MCF 10A (cell line): ENCODE measurements around the gene CPNE7. TPM values are rescaled to one million over a fixed set of nuclear protein-coding genes. Genes with fewer than 3 reads are reported as not detected.

Experiments used
- BruUV-seq: library from RNA; stranded (reverse); fragments of 400-500 nt; replicated peaks from 2 replicates; lab custom pipeline; 2021; lab: Mats Ljungman, UMichigan
- CTCF ChIA-PET: fragments of 300-600 bp; sonication (Branson Sonifier 250); formaldehyde crosslinking; extraction: SDS; loops from one replicate; lab custom pipeline; 2021; ENCODE audit warnings: antibody characterized with exemption, inconsistent platforms; lab: Yijun Ruan, JAX
- POLR2A ChIA-PET: fragments of 300-600, 350-650 bp; sonication (Branson Sonifier 250); formaldehyde crosslinking; extraction: SDS; loops from one replicate; lab custom pipeline; 2020; ENCODE audit warnings: antibody characterized with exemption, inconsistent platforms; lab: Yijun Ruan, JAX
- DNase-seq: peaks from one replicate; pipeline ENCODE4 v3.0.0-alpha.2; 2018; ENCODE audit not compliant: unreplicated experiment
- H3K27ac Mint-ChIP-seq: one replicate; pipeline ENCODE4 v1.8.0; 2022; ENCODE audit warnings: mild to moderate bottlenecking, low read depth, mixed read lengths; ENCODE audit not compliant: unreplicated experiment
- H3K27me3 Mint-ChIP-seq: one replicate; pipeline ENCODE4 v1.8.0; 2022; ENCODE audit warnings: mixed read lengths; ENCODE audit not compliant: insufficient read depth, unreplicated experiment
- H3K36me3 Mint-ChIP-seq: one replicate; pipeline ENCODE4 v1.8.0; 2022; ENCODE audit warnings: mild to moderate bottlenecking, moderate library complexity, mixed read lengths; ENCODE audit not compliant: insufficient read depth, unreplicated experiment
- H3K4me1 Mint-ChIP-seq: one replicate; pipeline ENCODE4 v1.8.0; 2022; ENCODE audit warnings: mixed read lengths; ENCODE audit not compliant: insufficient read depth, unreplicated experiment
- H3K4me3 Mint-ChIP-seq: one replicate; pipeline ENCODE4 v1.8.0; 2022; ENCODE audit warnings: mild to moderate bottlenecking, moderate library complexity, mixed read lengths; ENCODE audit not compliant: unreplicated experiment
- H3K9me3 Mint-ChIP-seq: one replicate; pipeline ENCODE4 v1.8.0; 2022; ENCODE audit warnings: mixed read lengths; ENCODE audit not compliant: unreplicated experiment
- intact Hi-C: fragments of 100-400 bp; cut with micrococcal nuclease; formaldehyde crosslinking; loops from 2 replicates; pipeline ENCODE4 v1.14.1; 2022
- total RNA-seq: library from RNA; stranded (reverse); gene quantifications from 2 replicates; pipeline ENCODE4 v1.2.3, GENCODE V29; 2022
- TF ChIP-seq, protein P1 (sequence below): fragments of 200-600 bp; IDR thresholded peaks from one replicate; pipeline ENCODE4 v1.8.0; 2022; ENCODE audit warnings: antibody characterized with exemption, mild to moderate bottlenecking; ENCODE audit not compliant: unreplicated experiment

Gene CPNE7
- total RNA-seq, 1 experiment from 2014 or later, result 86.8 TPM

DNA sequence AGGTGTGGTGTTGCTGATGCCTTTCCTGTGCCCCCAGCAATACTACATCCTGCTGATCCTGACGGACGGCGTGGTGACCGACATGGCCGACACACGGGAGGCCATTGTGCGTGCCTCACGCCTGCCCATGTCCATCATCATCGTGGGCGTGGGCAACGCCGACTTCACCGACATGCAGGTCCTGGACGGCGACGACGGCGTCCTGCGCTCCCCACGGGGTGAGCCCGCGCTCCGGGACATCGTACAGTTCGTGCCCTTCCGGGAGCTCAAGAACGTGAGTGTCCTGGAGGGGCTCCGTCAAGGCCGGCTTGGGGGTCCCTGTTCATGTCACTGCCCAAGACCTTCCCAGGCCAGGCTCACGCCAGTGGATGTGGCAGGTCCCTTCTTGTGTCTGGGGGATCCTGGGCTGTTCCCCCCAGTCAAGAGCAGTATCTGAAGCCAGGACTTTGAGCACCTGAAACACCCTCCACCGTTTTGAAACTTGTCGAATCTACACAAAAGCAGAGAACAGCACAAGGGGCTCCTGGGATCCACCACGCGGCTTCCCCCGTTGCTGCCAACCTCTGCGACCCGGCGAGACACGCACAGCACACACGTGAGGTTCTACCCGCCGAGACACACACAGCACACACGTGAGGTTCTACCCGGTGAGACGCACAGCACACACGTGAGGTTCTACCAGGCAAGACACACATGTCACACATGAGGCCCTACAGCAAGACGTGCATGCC is 19.9 kb downstream of the CPNE7 start:
- Mint-ChIP-seq H3K4me3 (no peak overlapping the region), H3K27ac (no peak overlapping the region), H3K9me3 (no peaks in the 10 kb centered on the region), H3K4me1 (no peaks in the 10 kb centered on the region), H3K27me3 (no peaks in the 10 kb centered on the region), H3K36me3 (peaks cover 6% of the 10 kb centered on the region)
- ChIA-PET CTCF (no interaction called here), POLR2A (interaction anchor here (1.7 kb wide), 1 partner anchor 63 kb away, joined by 3 read pairs; no protein-coding TSS in a partner anchor)
- DNase-seq, result no peak
- intact Hi-C loops, result no loop called here
- TF ChIP-seq, protein P1, sequence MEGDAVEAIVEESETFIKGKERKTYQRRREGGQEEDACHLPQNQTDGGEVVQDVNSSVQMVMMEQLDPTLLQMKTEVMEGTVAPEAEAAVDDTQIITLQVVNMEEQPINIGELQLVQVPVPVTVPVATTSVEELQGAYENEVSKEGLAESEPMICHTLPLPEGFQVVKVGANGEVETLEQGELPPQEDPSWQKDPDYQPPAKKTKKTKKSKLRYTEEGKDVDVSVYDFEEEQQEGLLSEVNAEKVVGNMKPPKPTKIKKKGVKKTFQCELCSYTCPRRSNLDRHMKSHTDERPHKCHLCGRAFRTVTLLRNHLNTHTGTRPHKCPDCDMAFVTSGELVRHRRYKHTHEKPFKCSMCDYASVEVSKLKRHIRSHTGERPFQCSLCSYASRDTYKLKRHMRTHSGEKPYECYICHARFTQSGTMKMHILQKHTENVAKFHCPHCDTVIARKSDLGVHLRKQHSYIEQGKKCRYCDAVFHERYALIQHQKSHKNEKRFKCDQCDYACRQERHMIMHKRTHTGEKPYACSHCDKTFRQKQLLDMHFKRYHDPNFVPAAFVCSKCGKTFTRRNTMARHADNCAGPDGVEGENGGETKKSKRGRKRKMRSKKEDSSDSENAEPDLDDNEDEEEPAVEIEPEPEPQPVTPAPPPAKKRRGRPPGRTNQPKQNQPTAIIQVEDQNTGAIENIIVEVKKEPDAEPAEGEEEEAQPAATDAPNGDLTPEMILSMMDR, result no peak
- BruUV-seq, result no TSS peak

DNA sequence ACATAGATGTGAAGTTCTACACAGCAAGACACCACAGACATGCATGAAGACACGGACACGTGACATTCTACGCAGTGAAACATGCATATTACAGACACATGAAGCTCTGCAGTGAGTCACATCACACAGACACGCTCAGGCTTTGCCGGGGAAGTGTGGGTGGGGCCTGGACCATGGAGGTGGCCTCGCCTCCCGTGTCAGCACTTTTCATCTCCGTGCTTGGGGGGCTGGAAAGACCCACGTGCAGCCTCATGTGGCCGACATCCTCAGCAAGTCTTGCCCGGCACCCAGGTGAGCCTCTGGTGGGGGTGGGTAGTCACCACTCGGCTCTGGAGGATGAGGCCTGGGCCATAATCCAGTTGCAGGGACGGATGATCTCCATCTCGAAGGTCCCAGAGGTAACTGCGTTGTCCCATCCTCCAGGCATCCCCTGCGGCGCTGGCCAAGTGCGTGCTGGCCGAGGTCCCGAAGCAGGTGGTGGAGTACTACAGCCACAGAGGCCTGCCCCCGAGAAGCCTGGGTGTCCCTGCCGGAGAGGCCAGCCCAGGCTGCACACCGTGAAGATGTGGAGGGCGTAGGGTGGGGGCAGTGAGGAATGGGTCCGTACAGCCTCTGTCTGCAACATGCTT is 20.6 kb downstream of the CPNE7 start:
- no TSS peak for BruUV-seq
- TF ChIP-seq, protein P1, result no peak
- DNase-seq, result no peak
- CTCF ChIA-PET, result interaction anchor here (0.6 kb wide), 1 partner anchor 79 kb away, joined by 6 read pairs; no protein-coding TSS in a partner anchor
- POLR2A ChIA-PET, result interaction anchor here (0.6 to 1.7 kb wide), 2 partner anchors 15 to 62 kb away, joined by 3 read pairs; no protein-coding TSS in a partner anchor
- H3K4me1 Mint-ChIP-seq, result no peaks in the 10 kb centered on the region
- H3K27me3 Mint-ChIP-seq, result no peaks in the 10 kb centered on the region
- no peak overlapping the region for H3K27ac Mint-ChIP-seq
- H3K9me3 Mint-ChIP-seq, result no peaks in the 10 kb centered on the region
- H3K36me3 Mint-ChIP-seq, result peaks cover 6% of the 10 kb centered on the region
- intact Hi-C loops, result no loop called here
- no peak overlapping the region for H3K4me3 Mint-ChIP-seq

DNA sequence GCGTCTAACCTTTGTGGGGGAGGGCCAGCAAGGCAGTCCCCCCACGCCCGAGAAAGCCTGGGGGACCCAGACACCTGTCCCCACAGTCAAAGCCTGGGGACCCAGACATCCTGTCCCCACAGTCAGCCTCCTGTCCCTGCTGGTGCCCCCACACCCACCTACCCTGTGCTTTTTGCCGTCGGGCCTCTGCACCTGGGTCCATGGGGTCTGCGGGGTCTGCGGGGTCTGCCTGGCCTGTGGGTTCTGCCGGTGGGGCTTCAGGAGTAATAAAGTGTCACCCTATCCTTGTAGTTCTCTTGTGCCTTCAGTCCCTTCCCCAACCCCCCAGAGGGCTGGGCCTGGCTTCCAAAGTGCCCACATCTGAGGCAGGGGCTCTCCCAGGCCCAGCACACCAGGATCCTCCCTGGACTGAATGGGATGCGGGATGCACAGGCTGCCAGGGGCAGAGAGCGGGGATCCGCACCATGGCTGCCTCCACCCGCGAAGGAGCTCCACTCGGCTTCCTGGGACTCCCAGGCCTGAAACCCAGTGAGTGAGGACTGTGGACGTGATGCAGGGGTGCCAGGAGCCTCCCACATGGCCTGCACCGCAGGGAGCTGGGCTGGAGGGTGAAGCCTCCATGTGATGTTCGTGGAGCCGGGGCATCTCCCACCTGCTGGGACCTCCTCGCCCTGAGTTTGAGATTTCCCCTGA is 21.5 kb downstream of the CPNE7 start:
- DNase-seq, result no peak
- CTCF ChIA-PET, result interaction anchor here (0.6 to 0.9 kb wide), 3 partner anchors 18 to 80 kb away, joined by 3 to 6 read pairs (median 4); no protein-coding TSS in a partner anchor
- Mint-ChIP-seq H3K4me3 (no peak overlapping the region), H3K36me3 (peaks cover 6% of the 10 kb centered on the region), H3K27me3 (no peaks in the 10 kb centered on the region), H3K9me3 (no peaks in the 10 kb centered on the region), H3K27ac (no peak overlapping the region), H3K4me1 (peaks cover 3% of the 10 kb centered on the region)
- BruUV-seq, result no TSS peak
- intact Hi-C loops, result no loop called here
- TF ChIP-seq, protein P1, result no peak
- POLR2A ChIA-PET, result no interaction called here

DNA sequence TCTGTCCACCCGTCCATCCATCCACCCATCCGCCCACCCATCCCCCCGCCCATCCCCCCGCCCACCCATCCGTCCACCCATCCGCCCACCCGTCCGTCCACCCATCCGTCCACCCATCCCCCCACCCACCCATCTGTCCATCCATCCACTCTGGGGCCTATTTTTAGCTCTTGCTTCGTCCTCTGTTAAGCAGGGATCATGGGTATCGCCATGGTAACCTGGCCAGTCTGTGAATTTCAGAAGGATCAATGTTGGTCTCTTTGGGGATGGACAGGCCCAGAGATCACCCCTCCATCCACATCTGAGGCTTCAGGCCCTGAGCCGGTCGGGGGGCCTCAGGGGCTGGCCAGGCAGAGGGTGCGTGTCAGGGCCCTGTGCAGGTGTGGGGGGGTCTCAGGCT is 22.6 kb downstream of the CPNE7 start:
- DNase-seq, result no peak
- H3K27me3 Mint-ChIP-seq, result no peaks in the 10 kb centered on the region
- POLR2A ChIA-PET, result no interaction called here
- CTCF ChIA-PET, result interaction anchor here (0.6 to 0.7 kb wide), 3 partner anchors 14 to 61 kb away, joined by 3 to 4 read pairs (median 3); no protein-coding TSS in a partner anchor
- H3K27ac Mint-ChIP-seq, result no peak overlapping the region
- no peak overlapping the region for H3K4me3 Mint-ChIP-seq
- H3K4me1 Mint-ChIP-seq, result peaks cover 14% of the 10 kb centered on the region
- H3K9me3 Mint-ChIP-seq, result no peaks in the 10 kb centered on the region
- peaks cover 6% of the 10 kb centered on the region for H3K36me3 Mint-ChIP-seq
- TF ChIP-seq, protein P1, result no peak
- no TSS peak for BruUV-seq
- intact Hi-C loops, result loop anchor here (2.0 kb wide), 1 partner anchor 43 kb away; no protein-coding TSS in a partner anchor
